ENCODE measurements around the gene MACROD2.

Gene MACROD2

DNA sequence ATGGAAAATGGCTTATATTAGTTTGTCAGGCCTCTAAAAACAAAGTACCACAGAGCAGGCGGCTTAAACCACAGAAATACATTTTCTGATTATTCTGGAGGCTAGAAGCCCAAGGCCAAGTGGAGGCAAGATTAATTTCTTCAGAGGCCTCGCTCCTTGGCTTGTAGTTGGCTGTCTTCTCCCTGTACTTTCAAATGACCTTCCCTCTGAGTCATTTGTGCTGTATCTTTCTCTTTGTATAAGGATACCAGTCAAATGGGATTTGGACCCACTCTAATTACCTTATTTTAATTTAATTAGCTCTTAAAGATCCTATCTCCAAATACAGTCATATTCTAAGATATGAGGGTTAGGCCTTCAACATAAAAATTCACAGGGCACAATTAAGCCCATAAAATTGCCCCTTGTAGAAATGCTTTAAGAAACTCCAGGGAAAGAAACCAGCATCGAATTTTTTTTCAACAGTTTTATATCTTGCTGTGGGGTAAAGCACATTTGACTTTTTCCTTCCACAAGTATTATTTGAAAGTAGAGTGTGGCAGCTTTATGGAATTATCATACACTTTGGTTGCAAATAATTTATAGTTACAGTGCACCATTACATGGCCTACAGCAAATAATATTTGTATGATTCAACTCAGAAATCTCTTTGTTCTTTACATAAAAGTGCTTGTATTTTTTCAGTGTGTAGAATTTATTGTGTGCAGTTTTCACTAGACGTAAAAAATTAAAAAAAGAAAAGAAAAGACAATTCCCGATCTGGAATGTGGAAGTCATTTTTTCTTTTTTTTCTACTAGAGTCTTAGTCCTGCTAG lies 1871.8 kb downstream of the MACROD2 start:
- DNase-seq: no peak

DNA sequence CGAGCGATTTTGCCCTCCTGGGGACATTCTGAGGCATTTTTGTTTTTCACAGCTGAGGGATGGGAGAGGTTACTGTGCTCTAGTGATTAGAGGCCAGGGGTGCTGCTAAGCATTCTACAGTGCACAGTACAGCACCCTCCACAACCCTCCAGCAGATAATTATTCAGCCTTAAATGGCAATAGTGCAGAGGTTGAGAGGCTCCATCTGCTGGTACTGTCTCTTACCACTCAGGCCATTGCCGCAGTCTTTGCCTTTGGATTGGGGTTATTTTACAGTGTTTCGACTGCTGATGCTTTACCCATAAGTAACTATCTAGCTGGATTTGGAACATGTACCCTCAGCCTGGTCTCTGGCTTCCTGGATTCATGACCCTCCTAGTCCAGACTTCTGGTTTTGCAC lies 1872.6 kb downstream of the MACROD2 start:
- no peak for DNase-seq

DNA sequence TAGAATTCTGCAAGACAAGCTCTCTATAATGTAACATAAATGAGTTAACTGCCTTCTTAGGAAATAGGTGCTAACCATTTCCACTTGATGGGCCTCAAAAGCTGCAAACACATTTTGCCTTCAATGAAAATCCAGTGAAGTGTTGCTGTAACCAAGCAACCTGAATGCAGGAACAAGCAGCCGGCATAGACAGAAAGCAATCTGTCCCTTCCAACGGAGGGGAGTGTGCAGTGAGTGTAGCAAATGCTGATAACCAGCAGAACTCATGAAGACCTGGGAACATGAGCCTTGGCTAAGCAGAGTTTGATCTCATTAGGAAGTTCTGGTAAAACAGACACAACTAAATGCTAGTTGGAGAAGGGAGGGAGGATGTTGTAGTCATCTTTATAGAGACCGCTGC lies 1880.1 kb downstream of the MACROD2 start:
- DNase-seq: no peak

DNA sequence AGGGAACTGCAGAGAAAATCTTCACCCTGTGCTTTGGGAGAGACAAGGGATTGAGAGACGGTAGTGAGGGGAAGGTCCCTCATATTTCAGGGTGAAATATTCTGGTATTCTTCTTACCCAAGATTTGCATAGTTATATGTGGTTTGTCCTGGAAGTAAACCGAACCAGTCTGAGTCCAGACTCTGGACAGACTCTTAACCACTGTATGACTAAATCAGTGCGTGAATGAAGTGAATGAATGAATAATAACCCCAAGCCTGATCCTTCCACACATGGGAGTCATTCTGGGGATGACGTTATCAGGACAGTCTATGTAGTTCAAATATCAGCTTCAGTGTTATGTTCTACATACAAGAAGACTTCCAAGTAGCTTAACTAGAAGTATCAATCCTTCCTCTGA lies 1887.2 kb downstream of the MACROD2 start:
- no peak for DNase-seq

DNA sequence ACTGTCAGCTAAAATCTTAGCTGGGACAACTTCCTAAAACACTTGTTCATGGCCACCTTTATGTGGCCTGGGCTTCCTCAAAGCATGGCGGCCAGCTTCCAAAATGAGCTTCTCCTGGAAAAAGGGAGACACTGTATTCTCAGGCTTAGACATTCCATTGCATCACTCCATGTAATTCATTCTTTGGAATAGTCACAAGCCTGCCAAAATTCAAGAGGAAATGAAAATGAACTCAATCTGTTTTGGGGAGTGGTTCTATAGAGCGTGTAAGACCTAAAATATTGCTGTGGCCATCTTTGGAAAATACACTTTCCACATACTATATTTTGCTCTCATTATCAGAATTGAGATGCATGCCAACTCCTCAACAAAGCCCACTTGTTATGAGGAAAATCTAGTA lies 1890.9 kb downstream of the MACROD2 start:
- no peak for DNase-seq

DNA sequence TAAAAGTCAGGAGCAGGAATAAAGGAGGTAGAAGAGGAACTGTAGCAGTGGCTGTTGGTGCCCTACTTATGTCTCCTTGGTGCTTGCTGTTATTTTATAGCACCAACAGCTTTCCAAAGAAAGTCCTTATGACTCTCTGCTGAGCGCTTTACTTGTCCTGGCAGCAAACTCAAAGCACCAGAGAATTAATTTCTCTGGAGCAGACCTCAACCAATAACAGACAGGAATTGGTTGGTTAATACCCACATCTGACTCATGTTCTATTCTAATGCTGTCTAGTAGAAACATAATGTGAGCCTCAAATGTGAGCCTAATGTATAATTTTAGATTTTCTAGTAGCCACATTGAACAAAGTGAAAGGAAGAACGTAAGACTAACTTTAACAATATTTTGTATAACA lies 1892.1 kb downstream of the MACROD2 start:
- no peak for DNase-seq

DNA sequence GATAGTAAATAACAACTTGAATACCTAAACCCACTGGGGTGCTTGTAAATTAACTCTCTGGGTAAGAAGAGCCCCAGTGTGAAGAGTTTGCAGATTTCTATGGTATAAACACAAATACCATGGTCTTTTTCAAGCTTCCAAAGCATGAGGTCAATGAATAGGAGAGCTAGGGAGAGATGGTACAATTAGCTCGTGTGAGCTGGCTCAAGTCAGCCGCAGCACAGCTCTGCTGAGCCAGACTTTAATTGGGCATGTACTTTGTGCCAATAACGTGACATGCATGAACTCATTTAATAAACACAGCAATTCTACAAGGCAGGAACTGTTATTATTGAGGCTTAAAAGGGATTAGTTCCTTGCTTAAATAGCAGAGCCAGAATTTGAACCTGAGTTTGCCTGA lies 1893.7 kb downstream of the MACROD2 start:
- no peak for DNase-seq

DNA sequence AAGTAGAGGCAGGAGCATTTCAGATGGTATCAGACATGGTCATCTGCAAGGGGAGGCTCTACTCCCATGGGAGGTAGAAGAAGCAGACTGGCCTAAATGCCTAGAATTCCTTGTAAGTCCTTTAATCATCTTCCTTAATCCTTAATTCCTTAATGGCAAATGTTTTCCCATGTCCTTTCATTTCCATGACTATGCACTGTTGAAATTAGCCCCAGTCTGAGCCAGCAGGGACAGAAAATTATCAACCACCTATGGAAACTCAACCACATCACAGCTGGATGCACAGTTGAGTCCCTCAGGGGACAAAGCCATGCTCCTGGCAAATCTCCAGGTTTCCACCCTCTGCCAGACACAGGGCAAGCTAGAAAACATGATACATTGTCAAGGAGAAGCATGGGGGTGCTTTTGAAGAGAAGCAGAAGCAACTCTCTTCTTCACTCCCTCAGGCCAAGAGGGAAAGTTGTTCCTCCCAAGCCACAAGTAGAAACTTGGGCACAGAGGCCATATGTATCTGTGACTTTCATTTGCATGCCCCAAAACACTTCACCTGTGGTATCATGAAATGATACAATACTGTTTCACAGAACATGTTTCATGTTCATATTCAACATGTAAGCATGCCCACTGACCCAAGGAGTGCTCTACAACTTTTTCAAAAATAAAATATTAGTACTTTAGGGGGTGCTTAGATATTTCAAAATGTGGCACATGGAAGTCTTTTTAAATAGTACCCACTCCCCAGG lies 1894.4 kb downstream of the MACROD2 start:
- no peak for DNase-seq

DNA sequence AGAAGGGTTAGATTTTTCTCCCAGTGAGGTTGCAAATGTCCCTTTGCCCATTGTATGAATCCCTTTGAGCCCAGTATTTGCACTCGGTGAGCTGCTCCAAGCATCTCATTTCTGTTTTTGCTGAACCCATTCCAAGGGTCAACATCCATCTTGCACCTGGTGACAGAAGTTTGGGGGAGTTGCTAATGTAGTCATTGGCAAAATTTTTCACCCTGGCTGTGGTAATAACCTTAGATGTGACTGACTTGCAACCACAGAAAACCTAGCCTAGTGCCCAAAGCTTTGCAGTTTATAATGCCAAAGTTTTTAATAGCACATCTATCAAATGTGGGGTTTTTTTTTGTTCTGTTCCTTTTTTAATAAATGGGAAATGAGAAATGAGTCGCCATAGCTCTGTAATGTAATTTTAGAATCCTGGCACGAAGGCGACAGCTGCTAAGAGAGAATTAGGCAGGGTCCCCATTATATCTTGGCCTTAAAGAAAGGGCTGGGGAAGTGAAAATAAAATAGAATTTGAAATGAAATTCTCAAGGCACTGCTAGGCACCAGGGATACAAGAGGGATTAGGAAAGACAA lies 1895.2 kb downstream of the MACROD2 start:
- DNase-seq: no peak

DNA sequence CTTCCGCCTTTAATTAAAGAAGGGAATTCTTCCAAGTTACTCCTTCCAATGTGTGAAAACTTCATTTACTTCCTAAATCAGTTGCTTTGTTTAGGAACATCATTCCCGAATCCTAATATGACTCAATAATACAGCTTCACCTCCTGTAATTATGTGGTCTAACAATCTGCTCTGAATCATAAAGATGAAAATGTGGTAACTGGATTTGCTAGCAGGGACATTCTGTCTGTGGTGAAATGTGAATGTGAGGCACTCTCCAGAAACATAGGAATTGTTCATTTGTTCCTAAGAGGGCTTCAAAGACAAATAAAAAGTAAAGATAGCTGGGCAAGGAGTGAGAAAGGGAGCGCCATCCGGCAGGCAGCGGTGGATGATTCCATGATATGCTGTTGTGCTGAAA lies 1899.8 kb downstream of the MACROD2 start:
- DNase-seq: no peak

DNA sequence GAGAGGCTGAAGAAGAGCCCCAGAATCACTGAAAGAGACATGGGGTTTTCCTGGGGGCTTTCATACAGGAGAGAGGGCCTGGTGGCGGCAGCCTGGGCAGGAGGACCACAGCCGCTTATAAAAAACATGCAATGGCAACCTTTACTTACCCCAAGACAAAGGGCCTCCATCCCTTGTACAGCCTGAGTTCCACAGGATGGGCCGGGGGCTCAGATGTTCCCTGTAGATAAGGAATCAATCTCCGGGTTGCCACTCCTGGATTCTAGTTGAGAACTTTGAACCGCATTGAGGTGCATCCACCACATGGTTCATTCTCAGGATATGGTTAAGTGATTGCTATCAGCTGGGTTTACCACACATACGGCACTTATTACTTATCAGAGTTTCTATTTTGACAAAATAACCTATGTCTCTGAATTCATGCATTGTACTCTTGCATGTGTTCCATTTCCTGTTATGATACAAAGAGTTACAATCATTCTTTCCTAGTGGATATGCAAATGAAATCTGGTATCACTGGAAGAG lies 1900.3 kb downstream of the MACROD2 start:
- no peak for DNase-seq

DNA sequence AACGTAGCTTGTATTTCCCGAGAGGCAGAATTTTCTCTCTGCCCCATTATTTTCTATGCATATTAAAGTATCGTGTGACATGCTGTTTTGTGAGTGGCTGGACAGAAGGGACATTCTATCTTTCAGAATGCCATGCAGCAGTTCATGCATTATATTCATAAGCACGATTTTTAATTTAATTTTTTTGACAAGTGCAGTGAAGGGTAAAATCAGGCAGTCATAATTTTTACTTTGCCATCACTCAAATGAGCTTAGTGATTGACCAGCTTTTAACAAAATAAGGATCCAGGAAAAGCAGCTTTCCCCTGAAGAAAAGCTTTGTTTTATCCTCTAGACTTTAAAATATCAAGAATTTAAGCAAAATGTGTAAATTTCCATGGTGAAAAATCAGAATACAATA lies 1904.7 kb downstream of the MACROD2 start:
- no peak for DNase-seq

DNA sequence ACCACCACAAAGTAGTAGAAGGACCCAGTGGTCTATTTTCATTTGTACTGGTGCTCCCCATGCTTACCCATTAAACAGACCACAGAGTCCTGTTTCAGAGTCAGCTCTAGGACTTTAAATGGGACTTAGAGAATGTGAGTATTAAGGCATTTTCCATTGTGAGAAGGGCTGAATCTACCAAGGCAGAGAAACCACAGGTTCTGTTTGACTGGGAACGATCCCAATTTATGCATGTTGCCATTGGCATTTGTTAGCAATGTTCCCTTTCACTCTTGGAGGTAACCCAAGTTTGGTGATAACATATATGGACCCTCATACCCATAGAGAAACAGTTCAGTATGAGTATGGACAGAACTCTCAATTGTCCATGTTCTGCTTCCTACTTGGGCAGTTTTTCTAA lies 1905.1 kb downstream of the MACROD2 start:
- DNase-seq: no peak

DNA sequence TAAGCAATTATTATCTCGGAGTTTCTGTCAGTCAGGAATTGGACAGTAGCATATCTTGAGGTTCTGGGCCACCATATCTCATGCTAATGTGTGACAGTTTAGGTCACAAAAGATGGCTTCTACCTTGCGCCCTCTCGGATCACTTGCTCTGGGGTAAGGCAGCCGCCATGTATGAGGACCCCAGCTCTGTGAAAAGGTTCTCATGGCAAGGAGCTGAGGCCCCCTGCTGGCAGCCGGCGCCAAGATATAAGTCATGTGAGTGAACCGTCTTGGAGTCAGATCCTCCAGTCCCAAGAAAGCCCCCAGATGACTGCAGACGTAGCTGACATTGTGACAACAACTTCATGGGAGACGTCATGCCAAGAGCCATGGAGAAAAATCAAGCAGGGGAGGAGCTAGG lies 1907.2 kb downstream of the MACROD2 start:
- no peak for DNase-seq

DNA sequence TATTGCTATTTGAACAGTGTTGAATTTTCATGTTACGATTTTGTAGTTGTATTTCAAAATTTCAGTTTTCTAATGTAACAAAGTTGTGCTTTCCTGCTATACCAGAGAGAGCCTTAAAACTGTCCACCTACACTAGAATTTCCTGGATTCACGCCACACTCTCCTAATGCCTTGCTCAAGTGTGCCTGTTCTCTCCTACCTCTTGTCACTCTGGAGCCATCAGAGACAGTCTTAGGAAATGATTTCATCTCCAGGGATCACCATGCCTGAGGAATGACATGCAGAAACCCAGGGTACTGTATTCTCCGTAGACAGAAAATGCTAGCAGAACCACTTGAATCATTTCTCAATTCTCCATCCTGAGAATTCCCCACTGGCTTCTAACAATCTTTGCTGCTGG lies 1910.3 kb downstream of the MACROD2 start:
- DNase-seq: no peak

DNA sequence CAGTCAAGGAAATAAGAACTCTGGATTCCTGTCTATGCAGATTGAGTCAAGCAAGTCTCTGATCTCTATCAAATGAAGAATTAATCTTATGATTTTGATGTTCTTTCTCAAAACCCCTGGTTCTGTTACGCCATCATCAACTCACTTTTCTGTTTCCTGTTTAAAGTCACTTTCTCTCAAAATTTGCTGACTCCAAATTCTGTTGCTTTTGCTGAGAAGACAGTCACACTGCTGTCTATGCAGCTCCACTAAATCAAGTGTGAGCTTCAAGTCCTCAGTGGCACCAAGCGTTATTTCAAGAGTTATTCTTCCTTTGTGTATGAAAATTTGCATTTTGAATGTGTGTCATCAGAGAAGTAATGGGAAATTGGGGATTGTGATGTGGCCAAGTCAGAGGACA lies 1914.7 kb downstream of the MACROD2 start:
- DNase-seq: no peak

DNA sequence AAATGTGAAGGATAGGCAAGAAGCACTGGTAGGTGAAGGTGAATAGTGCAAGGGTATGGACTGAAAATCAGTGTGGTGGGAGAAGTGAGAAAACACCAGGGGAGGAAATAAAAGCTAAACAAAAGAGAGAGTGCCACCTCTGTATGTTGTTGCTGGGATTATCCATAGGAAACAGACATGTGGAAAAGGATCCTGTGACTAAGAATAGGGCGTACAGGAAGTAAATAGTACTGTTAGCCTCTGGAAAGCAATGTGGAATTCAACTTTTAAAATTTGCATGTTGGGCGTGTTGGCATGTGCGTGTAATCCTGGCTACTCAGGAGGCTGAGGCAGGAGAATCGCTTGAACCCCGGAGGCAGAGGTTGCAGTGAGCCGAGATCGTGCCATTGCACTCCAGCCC lies 1916.3 kb downstream of the MACROD2 start:
- DNase-seq: no peak

DNA sequence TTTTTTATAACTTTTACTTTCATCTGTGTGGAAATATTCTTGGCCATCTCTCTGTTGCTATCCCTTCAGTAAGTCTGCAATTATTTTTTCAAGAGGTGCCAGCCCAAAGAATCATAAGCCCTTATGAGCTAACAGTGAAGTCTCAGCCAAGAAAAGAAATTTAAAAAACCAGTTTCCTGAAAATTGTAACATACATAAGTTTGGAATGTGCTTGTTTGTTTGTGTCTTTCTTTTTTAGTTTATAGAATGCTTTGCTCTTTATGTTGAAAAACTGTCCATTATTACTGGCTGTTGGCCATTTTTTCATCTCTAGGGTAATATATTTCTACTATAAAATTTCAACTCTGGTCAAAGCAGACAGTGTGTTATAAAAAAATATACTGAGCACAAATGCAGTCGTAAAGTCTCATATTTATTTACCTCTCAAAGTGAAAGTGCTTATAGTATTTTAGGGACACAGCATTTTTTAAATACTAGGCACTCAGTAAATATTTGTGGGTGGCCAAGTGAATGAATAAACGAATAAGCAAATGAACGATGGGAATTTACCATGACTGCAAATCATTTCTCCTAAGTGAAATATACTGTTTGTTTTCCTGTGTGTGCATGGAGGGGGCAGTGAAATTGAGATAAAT lies 1918.2 kb downstream of the MACROD2 start:
- DNase-seq: no peak

DNA sequence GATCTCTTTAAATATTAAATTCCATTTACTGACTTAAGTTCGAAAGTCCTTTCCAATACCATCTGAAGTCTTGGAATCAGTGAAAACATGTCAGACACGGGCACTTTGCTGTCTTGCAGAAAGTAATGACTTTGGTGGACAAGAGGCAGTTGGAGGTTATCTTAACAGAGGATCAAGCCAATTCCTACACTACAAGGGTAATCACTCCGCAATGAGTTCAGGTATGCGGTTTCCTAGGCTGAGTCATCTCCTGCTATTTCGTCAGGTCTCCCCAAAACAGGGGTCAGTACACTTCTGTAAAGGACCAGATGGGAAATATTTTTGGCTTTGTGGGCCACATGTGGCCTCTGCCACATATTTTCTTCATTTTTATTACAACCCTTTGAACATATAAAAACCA lies 1921.3 kb downstream of the MACROD2 start:
- DNase-seq: no peak

DNA sequence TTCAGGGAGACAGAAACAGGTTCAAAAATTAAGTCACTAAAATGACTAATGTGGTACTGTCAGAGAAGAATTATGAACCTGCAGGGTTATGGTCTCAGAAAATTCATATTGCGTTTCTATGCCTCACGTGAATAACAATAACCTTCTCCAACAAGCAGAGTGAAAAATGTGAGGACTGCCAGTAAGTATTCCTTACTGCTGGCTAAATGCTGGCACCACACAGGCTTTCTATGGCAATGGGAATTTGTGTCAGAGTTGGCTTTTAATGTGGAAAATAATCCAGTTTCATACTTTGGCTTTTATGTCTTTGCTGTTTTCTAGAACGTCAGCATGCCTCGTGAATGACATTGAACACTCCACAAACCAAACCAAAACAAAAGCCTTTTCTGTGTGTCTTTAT lies 1922.0 kb downstream of the MACROD2 start:
- no peak for DNase-seq

DNA sequence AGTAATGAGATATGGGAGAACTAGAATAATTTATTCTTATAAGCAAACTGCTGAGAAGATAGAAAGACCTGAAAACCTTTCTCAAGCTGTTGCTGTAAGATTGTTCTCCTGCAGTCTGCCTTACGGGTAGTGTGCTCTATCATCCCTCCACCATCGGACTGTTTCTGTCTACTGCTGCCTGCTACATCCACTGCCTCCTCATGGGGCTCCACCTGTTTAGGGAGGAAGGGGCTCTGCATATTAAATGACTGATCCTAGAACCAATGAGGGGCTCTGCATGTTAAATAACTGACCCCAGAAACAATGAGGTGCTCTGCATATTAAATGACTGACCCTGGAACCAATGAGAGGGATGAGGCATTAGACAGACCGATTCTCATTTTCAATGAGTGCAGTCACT lies 1923.3 kb downstream of the MACROD2 start:
- DNase-seq: no peak

DNA sequence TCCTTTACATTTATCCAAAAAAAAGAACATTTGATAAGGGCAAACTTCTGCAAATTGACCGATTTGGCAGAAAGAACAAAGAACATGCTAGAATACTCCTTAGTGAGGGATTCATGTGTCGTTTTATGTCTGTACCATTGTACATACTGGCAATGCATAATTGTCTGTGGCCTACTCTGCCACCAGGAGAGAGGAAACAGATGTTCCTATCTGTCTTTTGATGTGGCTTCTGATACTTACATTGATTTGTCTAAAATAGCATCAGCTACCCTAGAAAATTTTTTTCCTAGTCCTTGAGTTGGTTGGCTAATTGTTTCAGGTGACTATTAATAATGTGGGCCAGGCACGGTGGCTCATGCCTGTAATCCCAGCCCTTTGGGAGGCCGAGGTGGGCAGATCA lies 1923.8 kb downstream of the MACROD2 start:
- no peak for DNase-seq

DNA sequence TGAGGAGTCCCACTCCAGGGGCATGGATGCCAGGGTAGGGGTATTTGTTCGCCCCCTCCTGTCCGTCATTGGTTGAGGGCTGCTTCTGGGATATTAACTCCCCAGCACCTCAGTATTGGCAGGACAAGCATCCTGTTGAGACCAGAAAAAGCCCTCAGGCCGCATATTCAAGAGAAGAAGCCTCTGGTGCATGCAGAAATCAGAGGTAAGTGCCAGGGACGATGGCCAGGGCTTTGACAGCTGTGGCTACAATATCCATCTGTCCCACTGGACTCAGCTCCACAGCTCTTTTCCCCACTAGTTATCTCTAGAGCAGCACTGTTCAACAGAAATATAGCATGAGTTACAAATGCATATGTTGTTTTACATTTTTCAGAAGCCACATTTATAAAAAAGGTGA lies 1926.6 kb downstream of the MACROD2 start:
- DNase-seq: no peak

DNA sequence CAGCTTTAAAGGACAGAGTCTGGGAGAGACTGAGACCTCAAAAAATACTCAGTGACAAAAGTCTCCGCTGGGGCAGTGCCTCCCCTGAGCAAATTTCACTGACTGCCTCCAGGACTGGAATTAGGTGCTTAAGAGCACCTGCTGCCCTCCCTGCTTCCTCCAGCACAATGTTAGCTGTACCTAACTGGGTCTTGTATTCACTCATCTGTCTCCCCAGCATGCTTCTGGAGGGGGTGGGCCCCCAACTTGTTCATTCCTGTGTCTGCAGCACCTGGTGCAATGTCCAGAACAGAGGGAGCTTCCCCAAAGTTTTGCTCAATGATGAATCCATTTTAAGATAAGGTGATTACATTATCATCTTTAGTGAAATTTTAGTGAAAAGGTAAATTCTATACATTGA lies 1927.2 kb downstream of the MACROD2 start:
- DNase-seq: no peak

Data from right forelimb (tissue), 1 donor.